Kidney epithelial cell (primary cell): ENCODE data around the gene RHOU. TPM values are rescaled to one million over a fixed set of nuclear protein-coding genes. Genes with fewer than 3 reads are reported as not detected.

Source experiments
- DNase-seq: peaks from one replicate; pipeline ENCODE4 v3.0.0-alpha.2; 2010; ENCODE audit warnings: low read depth
- H3K27me3 ChIP-seq: 2 replicates; pipeline ENCODE4 v1.6.0; 2011; ENCODE audit warnings: low read length; ENCODE audit not compliant: control insufficient read depth, insufficient read depth
- H3K36me3 ChIP-seq: 2 replicates; pipeline ENCODE4 v1.5.1; 2011; ENCODE audit warnings: low read length; ENCODE audit not compliant: control insufficient read depth, insufficient read depth
- H3K4me3 ChIP-seq: 2 replicates; pipeline ENCODE4 v1.5.1; 2011; ENCODE audit warnings: low read depth, mild to moderate bottlenecking, control low read depth, low read length
- total RNA-seq: library from RNA; depleted of rRNA; stranded (reverse); fragments of >200 nt; gene quantifications from 2 replicates; pipeline ENCODE4 v1.2.3, GENCODE V29; 2015
- TF ChIP-seq, protein P1 (sequence below): IDR thresholded peaks from 2 replicates; pipeline ENCODE4 v1.5.1; 2011; ENCODE audit warnings: mild to moderate bottlenecking, moderate library complexity, low read length, control low read depth, inconsistent platforms; ENCODE audit not compliant: insufficient read depth, poor library complexity, severe bottlenecking

RHOU gene
- total RNA-seq, 1 donor from 2014 or later, result 1.0 TPM

DNA sequence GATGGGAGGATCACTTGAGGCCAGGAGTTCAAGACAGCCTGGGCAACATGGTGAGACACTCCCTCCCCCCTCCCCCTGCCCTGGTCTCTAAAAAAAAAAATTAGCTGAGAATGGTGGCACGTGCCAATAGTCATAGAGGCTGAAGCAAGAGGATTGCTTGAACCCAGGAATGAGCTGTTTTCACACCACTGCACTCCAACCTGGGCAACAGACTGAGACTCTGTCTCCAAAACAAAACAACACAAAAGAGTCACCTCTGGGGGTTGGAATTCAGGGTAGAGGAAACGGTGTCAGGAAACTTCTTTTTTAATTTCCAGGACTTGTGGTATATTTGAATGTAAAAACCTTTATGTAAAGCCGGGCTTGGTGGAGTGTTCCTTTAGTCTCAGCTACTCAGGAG lies 43.2 kb downstream of the RHOU start:
- TF ChIP-seq, protein P1, sequence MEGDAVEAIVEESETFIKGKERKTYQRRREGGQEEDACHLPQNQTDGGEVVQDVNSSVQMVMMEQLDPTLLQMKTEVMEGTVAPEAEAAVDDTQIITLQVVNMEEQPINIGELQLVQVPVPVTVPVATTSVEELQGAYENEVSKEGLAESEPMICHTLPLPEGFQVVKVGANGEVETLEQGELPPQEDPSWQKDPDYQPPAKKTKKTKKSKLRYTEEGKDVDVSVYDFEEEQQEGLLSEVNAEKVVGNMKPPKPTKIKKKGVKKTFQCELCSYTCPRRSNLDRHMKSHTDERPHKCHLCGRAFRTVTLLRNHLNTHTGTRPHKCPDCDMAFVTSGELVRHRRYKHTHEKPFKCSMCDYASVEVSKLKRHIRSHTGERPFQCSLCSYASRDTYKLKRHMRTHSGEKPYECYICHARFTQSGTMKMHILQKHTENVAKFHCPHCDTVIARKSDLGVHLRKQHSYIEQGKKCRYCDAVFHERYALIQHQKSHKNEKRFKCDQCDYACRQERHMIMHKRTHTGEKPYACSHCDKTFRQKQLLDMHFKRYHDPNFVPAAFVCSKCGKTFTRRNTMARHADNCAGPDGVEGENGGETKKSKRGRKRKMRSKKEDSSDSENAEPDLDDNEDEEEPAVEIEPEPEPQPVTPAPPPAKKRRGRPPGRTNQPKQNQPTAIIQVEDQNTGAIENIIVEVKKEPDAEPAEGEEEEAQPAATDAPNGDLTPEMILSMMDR, result no peak
- Histone ChIP-seq H3K4me3 (no peak overlapping the region), H3K36me3 (no peaks in the 10 kb centered on the region), H3K27me3 (no peaks in the 10 kb centered on the region)
- no peak for DNase-seq

DNA sequence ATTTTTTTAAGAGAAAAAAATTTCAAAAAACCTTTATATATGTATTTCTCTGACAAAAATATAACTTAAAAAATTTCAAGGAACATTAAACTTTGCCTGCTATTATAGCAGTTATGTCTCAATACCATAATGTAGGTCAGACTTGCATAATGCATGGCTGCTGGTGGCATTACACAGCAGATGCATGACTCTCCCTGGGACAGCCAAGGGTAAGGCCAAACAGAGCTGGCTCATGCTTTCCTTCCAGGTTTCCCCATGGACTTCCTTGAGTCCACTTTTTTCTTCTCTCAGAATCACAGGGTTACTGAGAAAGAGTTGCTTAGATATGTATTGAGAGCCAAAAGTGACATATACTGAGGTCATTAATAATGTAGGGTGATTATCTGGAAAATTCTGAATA lies 43.7 kb downstream of the RHOU start:
- Histone ChIP-seq H3K4me3 (no peak overlapping the region), H3K36me3 (no peaks in the 10 kb centered on the region), H3K27me3 (no peaks in the 10 kb centered on the region)
- DNase-seq, result no peak
- TF ChIP-seq, protein P1, result no peak

DNA sequence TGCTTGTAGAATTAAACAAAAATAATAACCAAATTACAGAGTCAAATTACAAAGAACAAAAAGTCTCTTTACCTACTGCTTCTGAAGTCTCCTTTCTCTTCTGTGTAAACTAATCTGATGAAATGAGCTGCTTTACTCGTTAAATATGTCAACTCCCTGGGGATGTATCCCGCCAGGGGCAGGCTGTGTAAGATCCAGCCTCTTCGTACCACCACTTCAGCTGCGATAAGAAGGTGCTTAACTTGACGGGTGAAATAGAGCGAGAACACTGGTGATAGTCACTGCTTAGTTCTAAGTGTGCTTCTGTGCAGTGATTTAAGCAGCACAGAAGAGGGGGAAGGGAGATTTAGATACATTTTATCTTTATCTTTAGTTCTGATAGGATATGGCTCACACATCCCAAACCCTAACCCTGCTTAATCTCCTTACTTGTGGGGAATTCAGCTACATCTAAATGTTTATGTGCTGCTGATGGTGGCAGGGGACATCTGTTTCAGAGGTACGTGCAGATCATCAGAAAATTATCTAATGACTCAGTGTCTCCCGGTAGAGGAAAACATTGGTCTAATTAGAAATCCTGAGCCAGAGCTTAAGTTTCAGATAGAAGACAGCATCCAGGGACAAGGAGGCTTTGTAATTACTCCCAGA lies 46.0 kb downstream of the RHOU start:
- Histone ChIP-seq H3K27me3 (no peaks in the 10 kb centered on the region), H3K36me3 (no peaks in the 10 kb centered on the region), H3K4me3 (no peak overlapping the region)
- TF ChIP-seq, protein P1, result no peak
- no peak for DNase-seq

DNA sequence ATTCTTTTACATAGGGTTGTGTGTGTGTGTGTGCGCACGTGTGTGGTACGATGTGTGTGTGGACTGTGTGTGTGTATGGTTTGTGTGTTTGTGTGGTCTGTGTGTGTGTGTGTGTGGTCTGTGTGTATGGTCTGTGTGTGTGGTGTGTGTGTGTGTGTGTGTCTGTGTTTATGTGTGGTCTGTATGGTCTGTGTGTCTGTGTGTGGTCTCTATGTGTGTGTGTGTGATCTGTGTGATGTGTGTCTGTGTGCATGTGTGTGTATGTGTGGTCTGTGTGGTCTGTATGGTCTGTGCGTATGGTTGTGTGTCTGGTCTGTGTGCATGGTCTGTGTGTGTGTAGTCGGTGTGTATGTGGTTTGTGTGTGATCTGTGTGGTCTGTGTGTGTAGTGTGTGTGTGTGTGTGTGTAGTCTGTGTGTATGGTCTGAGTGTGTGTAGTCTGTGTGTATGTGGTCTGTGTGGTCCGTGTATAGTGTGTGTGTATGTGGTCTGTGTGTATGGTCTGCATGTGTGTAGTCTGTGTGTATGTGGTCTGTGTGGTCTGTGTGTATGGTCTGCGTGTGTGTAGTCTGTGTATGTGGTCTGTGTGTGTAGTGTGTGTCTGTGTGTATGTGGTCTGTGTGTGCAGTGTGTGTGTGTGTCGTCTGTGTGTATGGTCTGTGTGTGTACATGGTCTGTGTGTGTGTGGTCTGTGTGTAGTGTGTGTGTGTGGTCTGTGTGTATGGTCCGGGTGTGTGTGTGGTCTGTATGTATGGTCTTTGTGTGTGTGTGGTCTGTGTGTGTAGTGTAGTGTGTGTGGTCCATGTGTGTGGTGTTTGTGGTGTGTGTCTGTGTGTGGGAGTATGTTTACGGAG lies 46.8 kb downstream of the RHOU start:
- Histone ChIP-seq H3K27me3 (no peaks in the 10 kb centered on the region), H3K36me3 (no peaks in the 10 kb centered on the region), H3K4me3 (no peak overlapping the region)
- TF ChIP-seq, protein P1, result no peak
- no peak for DNase-seq

DNA sequence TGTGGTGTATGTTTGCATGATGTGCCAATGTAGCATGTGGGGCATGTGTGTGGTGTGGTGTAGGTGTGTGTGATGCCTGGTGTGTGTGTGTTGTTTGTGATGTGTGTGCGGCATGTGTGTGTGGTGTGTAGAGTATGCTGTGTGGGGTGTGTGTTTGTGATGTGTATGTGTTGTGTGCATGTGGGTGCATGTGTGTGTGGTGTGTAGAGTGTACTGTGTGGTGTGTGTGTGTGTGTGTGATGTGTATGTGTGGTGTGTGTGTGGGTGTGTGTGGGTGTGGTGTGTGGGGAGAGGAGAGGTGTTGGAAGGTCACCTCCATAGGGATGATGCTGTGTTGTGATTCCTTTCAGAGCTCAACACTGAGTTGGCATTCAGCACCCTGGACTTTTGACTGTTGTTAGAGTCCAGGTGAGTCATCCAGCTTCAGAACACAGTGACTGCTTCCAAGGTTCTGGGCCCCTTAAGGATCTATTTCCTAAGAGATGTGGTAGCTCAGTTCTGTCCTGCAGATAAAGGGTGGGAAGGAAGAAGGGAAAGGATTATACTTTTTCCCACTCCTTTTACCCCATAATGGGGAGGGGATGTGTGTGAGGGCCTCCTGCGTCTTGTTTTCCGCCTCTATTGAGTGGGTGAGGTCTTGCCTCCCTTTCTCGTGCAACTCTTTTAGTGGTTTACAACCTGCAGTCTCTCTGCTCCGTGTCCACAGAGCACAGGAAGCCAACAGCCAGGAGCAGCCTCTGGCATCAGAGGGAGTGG lies 47.6 kb downstream of the RHOU start:
- H3K36me3 ChIP-seq, result no peaks in the 10 kb centered on the region
- DNase-seq, result no peak
- H3K27me3 ChIP-seq, result peaks cover under 1% of the 10 kb centered on the region
- no peak overlapping the region for H3K4me3 ChIP-seq
- TF ChIP-seq, protein P1, result no peak
